Measurements from ENCODE around the gene PECR.
"Not testable (repeated sequence)": the region's sequence is repeated elsewhere in the genome, so short reads cannot be mapped to it uniquely, and the experiment has no call there.

The PECR gene

DNA sequence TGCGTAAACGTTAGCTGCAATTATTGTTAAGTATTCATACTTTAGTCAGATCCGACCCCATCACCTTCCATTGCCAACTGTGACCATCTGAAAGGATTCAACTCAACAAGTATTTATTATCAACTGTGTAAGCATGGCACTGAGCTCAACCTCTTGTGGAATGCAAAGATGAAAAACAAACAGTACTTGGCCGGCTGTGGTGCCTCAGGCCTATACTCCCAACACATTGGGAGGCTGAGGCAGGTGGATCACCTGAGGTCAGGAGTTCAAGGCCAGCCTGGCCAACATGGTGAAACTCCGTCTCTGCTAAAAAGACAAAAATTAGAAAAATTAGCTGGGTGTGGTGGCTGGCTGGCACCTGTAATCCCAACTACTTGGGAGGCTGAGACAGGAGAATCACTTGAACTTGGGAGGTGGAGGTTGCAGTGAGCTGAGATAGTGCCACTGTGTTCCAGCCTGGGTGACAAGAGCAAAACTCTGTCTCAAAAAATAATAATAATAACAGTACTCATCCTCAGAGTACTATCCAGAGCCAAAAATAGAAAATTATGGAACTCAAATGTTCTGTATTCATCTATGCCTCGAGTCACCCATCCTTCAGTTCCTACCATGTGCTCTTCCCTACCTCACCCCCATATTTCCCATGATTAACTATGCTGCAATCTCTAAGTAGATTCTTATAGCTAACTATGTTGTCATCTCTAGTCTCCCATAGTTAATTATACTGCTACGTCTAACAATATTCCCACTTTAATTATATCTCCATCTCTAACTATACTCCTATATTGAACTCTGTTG, 59.6 kb downstream of the PECR start:
- no peak for FAIRE-seq

DNA sequence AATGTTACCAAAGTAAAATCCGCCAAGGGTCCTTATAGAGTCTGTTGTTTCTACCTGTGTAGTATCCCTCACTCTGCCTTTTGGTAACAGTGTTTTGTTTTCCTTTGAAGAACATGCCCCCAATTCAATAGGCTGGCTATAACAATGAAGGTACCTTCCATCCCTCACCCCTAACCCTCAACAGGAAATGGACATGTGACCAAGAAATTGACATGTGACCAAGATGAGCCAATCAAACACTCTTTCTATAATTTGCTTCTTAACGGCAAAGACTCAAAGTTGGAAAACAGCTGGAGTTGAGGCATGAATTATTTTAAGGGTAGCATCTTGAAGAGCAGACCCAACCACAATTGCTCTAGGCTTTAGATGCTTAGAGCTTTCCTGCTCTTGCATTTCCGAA, 62.9 kb downstream of the PECR start:
- no peak for FAIRE-seq

DNA sequence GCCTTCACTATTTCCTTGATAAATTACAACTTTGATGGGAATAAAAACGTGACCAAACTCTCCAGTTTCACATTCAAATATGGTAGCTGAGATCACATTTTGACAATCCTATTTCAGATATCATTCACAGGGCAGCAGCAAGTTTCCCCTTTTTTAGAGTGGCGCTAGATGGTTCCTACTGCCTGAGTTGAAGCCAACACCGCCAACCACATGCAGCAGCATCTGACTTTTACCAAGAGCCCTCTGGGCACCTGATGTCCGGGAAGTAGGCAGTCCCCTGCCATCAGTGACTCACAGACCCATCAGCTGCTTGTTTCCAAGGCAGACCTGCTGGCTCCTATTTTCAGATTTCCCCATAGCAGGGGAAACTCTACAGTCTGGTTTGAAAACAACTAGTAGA, 64.2 kb downstream of the PECR start:
- no peak for FAIRE-seq

DNA sequence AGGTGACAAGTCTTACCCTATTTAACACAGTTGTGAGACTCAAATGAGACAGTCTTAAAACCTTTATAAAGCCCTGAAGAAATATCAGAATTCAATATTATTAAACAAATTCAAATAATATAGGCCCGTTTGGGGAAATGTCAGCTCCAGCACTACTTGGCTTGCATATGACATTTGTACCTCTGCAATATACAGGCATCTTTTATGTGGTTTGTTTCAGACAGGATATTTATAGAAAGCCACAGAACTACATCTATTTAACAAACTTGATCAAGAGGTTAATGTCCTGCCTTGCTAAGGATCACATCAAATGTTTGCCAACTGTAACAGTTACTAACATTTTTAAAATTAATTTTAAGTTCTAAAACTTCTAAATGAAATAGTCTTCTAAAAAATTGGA, 65.0 kb downstream of the PECR start:
- FAIRE-seq, result no peak

DNA sequence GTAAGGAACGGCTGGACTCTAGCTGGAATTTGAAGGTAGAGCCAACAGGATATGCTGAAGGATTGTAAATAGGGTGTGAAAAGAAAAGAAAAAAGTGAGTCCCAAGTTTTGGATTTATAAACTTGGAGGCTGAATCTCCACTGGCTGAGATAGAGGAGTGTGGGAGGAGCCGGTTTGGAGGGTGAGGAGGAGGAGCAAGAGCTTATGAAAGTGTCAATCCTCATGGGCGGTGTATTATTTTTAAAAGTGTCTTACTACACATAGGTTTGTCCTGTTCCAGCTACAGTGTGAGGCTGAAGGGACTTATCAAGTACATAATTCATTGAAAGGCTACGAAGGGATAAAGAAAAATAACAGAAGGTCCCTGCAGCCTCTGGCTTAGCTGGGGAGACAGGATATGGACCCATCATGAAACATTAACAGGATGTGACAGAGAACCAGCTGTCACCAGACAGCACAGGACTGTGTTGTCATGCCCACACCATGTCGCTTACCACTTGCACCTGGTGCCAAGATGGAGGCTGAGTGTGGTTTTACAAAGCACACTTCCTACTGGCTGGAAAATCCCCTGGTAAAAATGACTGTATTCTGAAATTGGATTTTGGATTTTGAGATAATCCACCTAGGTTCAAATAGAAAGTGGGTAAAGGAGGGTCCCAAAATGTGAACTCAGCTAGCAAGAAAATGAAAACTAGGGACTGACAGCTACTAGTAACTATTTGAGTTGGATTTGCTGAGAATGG, 65.7 kb downstream of the PECR start:
- no peak for FAIRE-seq

DNA sequence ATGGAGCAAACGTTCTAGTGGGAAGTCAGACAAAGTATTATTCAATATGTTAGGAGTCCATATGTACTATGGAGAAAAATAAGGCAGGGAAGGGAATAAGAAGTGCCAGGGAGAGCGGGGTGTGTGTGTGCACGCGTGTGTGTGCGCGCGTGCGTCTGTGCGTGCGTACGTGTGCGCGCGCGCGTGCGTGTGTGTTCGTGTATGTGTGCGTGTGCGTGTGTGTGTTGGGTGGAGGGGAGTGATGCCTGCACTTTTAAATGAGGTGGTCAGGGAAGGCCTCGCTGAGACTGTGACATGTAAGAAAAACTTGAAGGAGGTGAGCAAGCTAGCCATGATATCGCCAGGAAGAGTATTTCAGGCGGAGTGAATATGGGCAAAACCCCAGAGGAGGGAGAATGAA, 66.6 kb downstream of the PECR start:
- FAIRE-seq, result no peak

DNA sequence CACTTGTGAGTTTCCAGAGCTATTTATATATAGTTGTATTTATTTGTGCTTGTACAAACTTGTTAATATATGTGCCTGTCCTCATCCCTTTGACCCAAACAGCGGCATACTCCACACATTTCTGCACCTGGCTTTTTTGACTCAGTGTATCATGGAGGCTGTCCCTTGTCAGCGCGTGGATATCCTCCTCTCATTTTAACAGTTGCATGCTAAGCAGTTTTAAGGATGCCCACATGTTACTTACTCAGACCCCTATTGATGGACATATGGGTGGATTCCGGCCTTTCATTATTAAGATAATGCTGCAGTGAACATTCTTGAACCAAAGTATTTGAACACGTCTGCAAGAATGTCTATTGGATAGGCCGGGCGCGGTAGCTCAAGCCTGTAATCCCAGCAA, 67.6 kb downstream of the PECR start:
- no peak for FAIRE-seq

DNA sequence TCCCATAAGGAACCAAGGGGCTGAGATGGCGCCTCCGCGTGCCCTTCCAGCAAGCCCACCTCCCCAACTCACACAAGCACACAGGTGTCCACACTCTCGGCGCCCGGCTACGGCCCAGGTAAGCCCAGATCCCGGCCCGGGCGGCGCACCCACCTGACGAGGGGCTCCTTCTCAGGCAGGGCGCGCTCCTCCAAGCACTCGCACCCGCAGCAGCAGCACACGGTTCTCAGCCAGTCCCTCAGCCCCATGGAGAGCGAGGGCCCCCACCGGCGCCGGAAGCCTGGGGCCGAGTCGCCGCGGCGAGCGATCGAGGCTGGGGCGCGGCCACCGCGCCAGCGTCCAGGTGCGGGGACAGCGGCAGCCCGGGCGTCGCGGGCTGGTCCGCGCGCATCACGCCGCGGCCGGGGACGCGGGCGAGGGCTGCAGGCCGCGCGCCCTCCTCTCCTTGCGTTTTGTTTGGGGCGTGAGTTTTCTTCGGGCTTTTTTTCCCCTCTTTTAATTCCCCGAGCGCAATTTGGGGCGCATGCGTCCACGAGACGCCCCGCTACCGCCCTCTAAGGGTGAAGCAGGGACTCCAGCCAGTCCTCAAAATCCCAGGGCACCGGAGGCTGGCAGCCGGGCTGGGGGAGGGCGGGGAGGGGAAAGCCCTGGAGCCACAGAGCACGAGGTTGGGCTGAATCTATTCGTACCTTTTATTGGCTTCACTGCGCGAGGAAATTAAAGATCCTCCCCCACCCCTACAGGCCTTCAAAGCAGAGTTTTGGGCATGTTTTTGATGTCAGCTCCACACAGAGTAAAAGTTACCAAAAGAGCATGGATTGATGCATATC, 68.3 kb downstream of the PECR start, which contains the start of gene MREG:
MREG (minus strand) TSS at position 472 of the 830 bp plus-strand sequence; CDS start at position 248, 224 bp downstream.
- no peak for FAIRE-seq

DNA sequence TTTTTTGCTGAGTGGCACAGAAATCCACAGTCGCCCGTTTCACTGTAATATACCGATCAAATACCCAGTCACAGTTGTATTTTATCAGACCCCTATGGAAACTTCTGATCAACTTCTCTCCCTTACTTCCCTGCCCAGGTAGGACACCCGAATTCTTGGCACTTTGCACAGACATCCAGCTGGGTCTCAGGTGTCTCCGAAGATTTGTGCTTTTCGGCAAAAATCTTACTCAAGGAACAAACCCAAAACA, 68.9 kb downstream of the PECR start:
- FAIRE-seq, result no peak

DNA sequence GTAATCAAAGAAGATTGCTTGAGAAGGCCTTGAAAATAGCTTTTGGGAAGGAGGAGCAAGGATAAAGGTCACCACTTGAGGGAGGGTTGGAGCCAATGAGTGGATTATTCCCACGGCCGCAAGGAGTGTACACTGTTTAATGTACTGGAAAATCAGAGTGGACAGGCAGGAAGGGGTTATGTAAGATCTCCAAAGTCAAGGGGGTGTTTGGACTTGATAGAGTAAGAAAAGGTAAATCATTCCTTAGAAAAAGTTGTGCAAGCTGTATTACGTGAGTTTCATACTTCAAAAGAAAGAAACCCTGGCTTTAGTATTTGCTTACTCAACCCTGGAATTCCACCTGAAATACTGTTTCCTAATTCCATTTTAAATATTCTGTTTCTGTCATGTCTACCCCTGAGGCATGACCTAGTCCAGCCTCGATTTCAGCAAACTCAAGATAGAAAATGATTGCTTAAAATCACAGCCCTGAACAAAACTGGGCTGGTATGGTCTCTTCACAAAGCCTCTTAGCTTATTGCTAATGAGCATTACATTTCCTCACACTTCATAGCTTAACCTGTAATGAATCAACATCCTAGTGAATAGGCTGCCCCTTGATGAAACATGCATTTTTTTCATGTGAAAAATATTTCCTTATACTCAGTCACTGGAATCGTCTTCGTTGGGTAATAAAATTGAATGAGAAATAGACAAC, 69.3 kb downstream of the PECR start:
- FAIRE-seq, result no peak

DNA sequence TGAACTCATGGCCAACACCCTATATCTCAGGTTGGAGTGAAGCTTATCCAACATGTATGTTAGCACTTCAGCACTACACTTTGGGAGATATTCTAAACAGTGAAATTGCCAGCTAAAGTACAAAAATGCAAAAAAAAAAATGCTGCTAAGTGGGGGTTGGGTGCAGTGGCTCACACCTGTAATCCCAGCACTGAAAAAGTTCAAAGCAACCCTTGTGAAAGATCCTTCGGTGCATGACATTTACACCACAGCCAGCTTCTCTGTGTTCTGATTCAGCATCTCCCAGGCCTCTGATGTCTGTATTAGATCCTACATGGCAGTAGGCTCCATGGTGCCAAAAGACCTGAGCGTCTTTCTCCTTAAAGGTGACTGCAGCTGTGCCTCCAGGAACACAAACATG, 72.4 kb downstream of the PECR start:
- FAIRE-seq, result not testable (repeated sequence)

DNA sequence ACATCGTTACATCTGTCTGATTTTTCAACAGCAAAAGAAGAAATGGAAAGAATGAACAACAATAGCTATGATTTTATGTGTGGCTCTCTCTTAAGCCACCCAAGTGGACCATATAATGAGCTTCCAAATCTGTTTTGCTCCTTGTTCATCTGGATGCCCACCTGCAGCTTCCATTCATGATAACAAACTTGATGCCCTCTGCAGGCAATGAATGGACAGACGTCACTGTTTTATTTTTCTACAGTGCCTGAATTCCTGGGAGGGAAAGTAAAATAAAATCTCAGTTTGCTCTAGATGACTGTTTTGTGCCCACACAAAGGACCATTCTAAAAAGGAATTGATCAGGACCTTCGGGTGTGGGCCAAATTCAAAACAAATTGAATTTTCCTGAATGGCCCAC, 73.2 kb downstream of the PECR start:
- no peak for FAIRE-seq

DNA sequence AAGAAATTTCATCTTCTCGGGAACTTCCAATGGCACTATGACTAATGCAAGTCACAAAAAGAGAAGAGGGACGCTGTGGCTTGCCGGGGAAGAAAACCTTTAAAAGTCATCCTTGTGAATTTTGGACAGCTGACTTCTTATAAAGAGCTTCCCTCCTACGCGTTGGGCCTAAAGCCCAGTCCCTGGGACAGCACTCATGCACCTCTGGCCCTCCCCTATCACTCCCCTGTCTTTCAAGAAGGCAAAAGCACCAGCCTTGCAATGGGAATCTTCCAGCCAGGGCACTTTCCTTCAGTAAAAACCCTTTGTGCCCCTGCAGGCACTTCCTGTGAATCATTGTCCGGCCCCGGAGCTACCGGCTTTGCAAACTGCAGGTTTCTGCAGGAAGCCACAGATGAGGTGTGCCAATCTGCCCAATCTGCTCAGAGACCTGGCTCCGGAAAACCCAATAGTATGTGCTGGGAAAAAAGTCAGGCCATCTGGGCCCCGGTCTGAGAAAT, 75.4 kb downstream of the PECR start:
- FAIRE-seq, result no peak

DNA sequence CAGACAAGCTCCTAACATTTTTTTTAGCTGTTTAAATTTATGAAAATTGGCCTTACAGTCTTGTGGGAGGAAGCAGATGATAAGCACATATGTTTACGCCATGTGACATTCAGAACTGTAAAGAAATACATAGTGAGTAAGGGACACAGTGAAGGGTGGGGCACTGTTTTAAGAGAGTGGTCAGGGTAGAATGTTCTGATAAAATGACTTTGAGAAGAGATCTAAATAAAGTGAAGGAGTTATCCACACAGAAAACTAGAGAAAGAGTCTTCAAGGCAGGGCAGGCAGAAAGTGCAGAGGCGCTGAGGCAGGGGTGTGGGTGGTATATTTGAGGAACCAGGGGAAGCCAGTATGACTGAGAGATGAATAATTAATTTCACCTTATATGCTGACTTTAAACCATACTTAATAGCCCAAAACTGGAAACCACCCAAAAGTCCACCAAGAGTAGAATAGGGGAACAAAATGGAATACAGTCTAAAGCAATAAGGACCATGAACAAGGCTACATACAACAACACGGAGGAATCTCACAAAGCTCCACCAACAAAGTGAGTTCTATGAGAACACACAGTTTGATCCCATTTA, 76.8 kb downstream of the PECR start:
- no peak for FAIRE-seq

DNA sequence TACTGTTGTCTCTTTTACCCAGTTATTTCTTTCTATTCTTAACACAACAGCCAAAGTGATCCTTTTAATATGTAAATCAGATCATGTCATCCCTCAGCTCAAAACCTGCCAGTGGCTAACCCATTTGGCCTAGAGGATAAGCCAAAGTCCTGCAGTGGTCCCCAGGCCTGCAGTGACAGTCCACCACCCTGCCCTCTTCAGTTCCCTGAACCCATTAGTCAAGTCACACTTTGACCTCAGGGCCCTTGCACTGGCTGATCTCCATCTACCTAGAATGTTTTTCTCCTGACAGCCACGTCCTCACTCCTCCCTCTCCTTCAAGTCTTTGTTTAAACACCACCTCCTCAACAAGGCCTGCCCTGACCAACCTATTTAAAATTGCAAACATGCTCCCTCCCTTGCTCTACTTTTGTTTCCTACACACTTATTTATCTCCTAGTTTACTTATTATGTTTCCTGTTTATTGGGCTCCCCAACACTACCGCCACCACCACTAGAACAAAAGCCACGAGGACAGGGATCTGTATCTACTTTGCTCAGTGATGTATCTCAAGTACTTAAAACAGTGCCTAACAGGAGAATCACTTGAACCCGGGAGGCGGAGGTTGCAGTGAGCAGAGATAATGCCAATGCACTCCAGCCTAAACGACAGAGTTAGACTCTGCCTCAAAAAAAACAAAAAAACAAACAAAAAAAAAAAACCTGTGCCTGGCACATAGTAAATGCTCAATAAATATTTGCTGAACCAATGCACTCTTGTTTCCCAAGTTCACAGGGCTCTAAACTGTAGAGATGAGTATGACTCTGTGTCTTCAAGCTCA, 77.5 kb downstream of the PECR start:
- no peak for FAIRE-seq

DNA sequence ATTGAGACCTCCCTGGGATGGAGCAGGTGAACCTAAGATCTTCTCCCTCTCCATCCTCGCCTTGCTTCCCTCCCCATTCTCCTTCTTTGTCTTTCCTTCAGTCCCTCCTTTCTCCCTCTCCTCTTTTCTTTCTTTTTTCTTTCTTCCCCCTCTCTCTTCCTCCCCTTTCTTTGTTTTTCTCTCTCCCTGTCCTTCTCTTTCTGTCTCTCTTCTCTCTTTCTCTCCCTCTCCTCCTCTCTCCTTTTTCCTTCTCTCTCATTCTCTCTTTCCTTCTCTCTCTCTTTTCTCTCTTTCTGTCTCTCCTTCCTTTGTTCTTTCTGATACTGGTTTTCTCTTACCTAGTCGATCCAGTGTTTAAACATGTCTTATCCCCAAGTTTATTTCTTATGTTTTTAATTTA, 78.9 kb downstream of the PECR start:
- FAIRE-seq, result no peak

DNA sequence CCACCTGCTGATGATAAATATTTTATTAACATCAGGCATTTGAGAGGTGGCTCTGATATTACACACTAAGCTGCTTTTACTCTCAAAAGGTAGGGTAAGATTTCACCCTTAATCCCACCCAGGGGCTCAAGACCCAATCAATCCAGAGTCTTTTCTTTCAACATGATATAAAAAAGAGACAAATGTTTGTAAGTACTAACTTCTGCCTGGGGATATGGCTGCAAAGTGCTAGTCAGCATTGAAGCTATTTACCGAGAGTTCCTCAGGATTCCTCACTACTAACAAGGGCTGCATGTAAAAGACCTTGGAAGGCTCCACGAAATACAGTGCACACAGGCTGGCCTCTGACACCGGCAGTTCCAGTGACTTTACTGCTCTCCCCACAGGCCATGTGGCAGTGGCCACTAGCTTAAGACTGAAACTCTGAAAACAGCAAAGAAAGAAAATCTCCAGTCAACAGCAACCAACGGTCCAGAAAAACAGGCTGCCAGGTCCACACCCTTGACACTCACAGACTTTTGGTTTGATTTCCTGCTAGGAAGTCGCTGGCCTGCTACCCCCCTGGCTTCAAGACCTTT, 79.4 kb downstream of the PECR start:
- no peak for FAIRE-seq

DNA sequence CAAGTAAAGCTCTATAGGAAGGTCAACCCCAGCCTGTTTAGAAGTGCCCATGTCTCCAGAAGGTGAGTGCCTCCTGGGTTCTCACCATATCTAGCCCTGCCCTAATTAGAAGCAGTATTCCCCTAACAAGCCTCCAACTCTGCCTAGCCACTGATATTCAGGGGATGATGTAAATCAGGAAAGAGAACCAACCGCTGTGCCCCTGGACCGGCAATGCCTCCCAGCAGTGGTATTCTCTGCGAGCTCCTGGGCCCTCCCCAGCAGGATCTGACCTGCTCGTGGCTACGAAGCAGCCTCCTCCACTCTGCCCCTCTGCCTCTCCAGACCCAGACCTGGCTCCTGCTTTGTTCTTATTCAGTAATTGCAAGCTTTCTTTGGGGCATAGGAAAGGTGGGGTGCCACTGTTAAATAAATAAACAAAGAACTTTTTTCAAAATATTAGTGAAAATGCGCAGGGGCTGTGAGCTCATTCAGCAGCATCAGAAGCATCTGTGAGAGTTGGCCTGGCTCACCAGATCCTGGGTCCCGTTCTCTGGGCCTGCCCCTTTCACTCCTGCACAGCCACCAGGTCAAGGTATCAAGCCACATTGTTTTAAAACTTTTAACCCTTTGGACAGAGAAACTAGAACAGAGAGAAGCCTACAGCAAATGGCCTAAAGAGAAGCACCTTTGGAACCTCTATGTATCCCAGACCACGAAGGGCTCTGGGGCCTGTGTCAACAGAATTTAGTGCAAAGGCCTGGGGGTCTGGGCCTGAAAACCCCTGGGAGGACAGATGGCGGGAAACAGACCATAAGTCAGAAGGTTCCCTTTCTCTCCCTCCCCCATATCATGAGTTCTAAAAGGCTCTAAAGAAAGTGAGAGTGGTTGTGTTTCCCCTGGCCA, 80.2 kb downstream of the PECR start:
- FAIRE-seq, result no peak

DNA sequence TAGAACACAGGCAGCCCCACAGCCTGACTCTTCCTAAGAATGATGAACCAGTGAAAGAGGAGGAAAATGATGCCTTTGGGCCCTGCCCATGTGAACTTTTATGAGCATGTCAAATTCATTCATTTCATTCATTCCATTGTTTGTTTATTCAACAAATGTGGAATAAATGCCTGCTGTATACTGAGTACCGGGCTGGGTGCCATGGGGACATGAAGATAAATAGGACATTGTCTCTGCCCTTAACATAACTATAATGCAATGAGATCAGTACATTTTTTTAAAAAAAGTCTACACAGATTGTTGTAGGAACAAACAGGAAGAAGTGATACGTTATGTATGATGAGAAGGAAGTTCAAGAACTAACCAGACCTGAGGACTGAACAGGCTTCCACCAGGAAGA, 83.0 kb downstream of the PECR start:
- FAIRE-seq, result no peak

DNA sequence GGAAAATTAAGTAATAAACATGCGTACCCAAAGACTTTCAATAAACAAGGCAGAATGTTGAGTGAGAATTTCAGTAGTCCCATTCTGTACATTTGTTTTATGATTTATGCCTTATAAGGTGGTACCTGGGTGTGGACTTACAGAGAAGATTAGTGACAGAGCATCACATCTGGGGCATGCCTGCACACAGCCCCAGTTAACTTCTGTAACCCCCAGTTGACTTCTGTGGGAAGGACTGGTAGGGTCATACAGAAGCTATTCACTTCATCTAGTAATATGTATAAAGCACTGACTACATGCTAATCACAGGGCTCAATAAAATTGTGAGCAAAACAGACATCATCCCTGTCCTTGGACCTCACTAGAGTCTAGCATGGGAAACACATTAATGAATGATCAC, 84.4 kb downstream of the PECR start:
- FAIRE-seq, result no peak
